Lower leg skin (tissue), 3 donors: ENCODE data around the gene HUNK.

Source experiments
- CTCF ChIP-seq, 3 donors: fragments of 450-650 bp; IDR thresholded peaks; one replicate each; pipeline ENCODE4 v1.5.1; 2016; ENCODE audit warnings: antibody characterized with exemption in 3 of 3, mild to moderate bottlenecking in 3 of 3, moderate library complexity in 2 of 3
- POLR2A ChIP-seq, 2 donors: fragments of 450-650 bp; IDR thresholded peaks; one replicate each; pipeline ENCODE4 v1.6.1; 2016 to 2017; ENCODE audit warnings: antibody characterized with exemption in 2 of 2, mild to moderate bottlenecking in 1 of 2, moderate library complexity in 1 of 2

GRCh38 chr21:31961704-31962103 is 88.9 kb downstream of the HUNK start:
- TF ChIP-seq CTCF (IDR thresholded peaks at IDR 0.05) (no peak), POLR2A (IDR thresholded peaks at IDR 0.05) (no peak)
